HG02840 (cell line): ENCODE data around the gene AKR1C2.
"Not testable (repeated sequence)": the region's sequence is repeated elsewhere in the genome, so short reads cannot be mapped to it uniquely, and the experiment has no call there.

Experiments
- ATAC-seq: cut with Tn5 transposase; IDR thresholded peaks from one replicate; pipeline ENCODE4 v1.9.1; 2021; ENCODE audit warnings: mild to moderate bottlenecking, moderate library complexity, moderate number of reproducible peaks; ENCODE audit not compliant: unreplicated experiment, low FRiP score

AKR1C2 gene

DNA sequence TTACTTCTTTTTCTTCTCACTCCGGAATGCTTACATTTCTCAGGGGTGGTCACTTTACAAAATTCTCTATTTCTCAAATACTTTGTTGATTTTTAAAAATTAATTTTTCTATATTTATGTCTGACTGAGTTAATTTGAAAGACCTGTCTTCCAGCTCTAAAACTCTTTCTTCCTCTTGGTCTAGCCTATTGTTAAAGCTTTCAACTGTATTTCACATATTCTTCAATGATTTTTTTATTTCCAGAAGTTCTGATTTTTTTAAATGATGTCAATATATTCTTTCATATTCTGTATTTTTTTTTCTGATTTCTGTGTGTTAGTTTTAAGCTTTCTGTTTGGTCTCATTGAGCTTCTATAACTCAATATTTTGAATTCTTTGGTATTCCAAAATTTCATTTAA lies 27.3 kb upstream of the AKR1C2 start:
- ATAC-seq: no peak

DNA sequence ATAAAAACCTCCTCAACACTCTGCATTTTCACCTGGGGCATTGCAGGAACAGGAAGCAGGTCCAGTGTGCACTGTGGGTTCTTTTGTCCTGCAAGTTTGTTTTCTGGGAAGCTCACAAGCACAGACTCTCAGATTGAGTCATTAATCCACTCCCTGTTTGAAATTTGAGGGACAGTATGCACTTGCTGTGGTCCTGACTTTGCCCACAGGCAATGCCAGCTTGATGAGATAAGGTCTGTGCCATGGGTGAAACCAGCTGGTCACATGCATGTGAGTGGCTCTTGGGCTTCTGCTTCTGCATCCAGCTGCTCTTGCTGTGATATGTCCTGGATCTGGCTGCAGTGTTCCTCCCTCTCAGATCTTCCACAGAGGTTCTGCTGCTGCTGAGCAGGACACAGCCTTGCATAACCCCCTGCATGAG lies 21.8 kb upstream of the AKR1C2 start:
- not testable (repeated sequence) for ATAC-seq

DNA sequence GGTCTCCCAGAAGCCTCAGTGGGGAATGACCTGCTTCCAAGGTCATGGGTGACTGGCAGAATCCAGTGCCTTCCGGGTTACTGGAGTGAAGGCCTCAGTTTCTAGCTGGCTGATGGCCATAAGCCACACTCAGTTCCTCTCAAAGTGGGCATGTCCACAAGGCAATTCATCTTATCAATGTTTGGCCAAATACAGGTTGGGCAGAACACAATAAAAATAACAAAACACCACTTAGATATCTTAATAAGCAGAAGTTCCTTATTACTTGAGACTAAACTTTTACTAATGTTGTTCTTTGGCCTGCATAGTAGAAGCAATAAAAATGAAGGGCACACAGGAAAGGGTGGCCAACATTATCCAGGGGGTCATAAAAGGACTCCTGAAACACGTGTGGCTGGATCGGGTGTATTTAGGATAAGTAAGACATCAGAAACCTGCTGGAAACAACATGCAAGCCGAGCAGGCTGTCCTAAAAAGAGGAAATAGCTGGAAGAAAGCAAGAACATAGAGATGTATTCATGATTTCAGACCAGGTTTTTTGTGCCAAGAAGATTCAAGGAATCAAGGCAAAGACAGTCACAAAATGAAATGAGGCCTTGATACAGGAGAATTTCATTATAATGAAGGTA lies 19.6 kb upstream of the AKR1C2 start:
- no peak for ATAC-seq

DNA sequence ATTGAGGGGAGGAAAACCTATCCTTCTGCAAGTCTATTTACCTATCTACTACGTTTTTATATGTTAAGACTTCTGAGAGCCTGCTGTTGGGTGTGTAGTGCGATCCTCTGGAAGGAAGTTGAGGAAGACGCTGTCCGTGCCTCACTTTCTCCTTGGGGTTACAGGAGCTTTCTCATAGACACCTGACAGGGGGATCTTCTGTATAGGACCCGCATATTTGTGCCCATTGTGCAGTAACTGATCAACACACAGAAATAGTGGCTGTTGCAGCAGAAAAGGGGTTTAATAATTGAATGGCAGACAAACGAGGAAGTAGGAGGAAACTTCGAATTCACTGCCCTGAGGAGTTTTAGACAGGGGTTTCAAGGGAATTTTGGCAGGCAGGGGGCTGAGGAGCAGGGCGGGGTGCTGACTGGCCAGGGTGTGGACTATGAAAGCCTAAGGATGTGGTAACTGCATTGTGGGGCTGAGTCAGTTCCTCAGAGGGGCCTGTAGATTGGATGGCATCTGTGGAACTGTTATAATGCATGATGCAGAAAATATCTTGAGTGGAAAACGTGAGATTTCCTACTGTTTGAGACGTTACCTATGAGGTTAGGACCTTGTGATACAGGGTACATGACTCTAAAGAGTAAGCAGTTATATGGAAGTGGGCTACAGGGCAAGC lies 18.1 kb upstream of the AKR1C2 start:
- not testable (repeated sequence) for ATAC-seq

DNA sequence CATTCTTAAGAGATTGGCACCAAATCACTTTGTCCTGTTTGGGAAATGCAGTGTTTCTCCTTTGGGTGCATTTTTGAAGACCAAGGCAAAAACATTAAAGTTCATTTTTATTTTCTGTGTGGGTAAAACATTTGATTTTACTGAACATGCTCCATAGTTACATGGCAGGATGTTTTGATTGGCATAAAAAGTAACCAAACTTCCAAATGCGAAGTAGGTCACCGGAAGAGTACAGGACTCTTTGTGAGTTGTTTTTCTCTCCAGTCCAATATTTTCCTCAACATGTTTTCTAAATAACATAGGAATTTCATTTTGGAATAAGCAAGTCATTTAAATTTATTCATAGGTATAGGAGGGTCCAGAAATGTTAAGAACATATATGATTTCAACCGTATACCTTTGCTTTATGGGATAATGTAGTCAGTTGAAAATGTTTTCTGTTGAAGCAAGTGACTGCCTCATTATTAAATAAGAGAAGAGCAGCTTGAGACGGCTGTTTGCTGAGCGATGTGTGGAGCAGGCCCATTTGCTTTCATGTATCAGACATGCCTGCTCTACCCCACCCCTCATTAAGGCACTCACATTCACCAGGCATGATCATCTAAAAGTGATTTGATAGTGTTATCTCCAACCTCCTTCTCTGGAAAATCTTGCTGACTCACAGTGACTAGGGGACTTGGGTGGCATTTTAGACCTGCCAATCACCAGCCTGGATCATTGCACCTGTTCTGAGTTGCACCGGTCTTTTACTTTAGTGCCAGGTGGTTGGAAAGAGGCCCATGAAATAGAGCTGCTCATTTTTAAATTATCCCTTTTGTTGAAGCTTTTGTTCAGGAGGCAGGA lies 16.3 kb upstream of the AKR1C2 start:
- ATAC-seq: not testable (repeated sequence)

DNA sequence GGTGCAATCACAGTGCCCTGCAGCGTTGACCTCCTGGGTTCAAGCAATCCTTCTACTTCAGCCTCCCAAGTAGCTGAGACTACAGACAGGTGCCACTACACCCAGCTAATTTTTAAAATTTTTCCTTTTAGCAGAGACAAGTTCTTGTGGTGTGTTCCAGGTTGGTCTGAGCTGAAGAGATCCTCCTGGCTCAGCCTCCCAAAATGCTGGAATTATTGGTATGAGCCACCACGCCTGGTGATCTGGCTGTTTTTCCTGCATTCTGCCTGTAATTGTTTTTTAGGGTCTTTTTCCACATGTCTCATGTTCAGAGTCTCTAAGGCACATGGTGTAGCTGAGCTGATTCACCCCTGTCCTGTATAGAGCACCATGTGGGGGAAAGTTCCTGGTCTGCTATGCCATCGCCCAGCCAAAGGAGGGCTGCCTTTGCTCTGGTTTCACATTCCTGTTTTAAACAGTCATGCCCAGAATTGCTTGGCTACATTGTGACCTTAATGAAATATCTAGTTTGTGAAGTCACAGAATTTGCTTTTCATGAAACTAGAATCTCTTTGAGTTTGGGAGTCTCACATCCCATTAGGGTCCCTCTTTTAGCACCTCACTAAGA lies 15.1 kb upstream of the AKR1C2 start:
- ATAC-seq: not testable (repeated sequence)

DNA sequence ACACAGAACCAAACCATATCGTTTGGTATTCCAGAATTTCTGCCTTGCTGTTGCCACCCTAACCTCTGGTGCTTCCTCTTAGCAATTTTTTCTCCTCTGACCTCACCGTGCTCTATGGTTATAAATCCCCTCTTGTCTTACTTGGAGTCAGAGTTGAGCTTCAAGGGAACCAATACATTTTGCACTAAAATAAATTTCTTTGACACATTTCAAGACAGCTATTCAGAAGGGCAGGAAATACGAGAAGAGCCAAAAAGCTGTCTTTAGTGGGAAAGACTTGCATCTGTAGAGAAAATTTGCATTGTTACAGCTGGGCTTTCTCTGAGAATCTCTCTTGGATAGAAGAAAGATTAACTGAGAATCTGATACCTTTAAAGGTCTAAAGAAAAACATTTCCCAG lies 14.5 kb upstream of the AKR1C2 start:
- ATAC-seq: no peak

DNA sequence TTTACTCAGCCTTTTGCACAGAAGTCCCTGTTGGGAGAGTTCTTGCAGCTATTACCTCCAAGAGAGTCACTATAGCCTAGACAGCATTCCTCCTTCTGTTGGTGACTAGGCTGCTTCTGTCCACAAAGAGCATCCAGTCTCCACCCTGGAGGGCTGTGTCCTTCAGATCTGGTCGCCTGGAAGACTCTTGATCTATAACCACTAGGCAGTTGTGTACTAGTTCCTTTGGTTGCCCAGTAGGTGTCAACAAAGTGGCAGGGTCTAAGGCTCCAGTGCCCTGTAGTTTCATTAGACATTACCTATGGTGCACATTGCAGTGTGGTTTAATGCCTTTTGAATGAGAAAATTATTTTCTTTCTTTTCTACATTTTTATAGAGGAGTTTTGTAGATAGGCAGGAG lies 11.3 kb upstream of the AKR1C2 start:
- no peak for ATAC-seq

DNA sequence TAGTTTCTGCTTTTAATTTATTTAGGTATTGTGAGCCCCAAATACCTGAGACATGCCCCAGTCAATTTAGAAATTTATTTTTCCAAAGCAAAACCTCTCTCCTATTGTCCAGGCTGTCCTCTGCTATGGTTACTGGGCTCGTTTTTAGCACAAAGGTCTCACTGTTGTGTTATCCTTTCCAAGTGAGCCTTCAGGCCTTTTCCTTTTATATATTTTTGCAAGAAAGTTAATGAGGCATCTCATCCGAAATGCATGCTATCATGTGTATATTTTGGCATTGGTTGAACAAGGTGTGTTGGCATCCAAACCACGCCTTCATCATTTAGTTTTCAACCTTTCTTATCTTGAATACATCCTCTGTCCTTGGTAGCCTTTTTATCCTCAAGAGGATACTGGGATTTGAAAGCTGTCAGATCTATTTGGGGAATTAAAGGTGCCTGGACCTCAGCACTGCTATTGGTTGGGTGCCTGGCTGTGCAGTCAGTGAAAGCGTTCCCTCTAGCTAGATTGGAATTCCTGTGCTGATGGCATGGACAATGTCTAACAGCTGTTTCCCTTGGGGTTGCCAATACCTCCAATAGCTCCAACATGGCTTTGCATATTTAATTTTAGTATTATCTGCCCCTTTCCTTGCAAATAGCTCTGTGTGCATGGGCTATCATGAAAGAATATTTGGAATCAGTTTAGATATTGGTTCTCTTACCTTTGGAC lies 10.7 kb upstream of the AKR1C2 start:
- ATAC-seq: not testable (repeated sequence)

DNA sequence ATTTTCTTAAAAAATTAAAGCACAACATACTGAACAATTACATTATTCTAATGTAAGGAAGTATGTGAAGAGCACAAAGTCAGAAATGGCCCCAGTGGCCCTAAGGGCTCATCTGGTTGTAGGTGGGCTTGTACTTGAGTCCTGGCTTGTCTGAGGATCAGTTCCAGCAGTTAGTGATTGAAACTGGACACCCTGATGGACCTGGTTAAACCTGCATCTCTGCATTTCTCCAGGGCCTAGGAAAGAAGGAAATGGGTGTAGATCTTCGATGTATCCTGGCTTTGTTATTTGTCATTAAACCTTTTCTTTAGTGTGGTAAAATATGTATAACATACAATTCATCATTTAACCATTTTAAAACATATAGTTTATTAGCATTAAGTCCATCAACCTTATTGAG lies 9.7 kb upstream of the AKR1C2 start:
- no peak for ATAC-seq

DNA sequence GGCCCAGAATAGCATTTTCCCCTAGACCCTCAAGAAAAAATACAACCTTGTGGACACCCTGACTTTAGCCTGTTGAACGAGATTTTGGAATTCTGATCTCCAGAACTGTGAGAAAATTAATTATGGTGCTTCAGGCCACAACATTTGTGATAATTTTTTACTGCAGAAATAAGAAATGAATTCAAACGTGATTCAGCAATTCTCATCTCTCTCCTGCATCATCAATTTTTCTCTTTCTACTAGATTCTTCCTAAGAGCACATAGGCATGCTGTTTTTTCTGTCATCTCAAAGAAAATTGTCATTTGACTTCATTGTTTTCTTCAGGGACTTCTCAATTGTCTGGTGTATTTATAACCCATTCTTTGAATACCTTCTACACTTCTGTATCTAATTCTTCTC lies 8.9 kb upstream of the AKR1C2 start:
- no peak for ATAC-seq

DNA sequence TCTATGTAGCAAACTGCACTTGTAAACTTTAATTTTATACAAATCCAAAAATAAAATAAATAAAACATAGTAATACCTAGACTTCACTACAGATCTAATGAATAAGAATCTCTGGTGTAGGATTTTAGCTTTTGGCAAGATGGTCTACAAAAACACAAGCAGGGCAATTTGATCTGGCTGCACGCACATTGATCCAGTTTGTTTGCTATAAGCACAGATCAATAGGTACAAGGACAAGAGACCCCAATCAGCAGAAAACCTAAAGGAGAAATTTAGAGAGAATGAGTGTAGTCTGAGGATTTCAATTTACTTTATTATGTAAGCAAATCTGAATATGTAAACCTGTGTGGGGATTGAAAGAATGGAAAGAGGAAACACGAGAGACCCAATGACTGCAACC lies 7.7 kb upstream of the AKR1C2 start:
- not testable (repeated sequence) for ATAC-seq

DNA sequence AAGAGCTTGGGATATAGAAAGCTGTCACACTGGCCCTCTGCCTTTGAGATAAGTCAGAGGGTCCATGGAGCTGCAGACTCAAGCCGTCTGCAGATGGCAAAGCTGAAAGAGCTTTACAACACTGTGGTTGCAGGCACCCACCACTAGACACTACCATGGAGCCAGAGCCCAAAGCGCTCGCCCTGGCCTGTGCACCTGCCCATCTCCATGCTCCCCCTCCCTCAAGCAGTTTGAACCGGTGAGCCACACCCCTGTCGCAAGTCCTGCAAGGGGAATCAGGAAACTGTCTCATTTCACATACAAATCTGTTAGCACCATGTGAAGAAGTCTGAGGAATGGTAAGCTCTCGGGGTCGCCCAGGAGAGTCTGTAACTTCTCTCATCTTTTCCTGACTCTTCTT lies 6.4 kb upstream of the AKR1C2 start:
- ATAC-seq: not testable (repeated sequence)

DNA sequence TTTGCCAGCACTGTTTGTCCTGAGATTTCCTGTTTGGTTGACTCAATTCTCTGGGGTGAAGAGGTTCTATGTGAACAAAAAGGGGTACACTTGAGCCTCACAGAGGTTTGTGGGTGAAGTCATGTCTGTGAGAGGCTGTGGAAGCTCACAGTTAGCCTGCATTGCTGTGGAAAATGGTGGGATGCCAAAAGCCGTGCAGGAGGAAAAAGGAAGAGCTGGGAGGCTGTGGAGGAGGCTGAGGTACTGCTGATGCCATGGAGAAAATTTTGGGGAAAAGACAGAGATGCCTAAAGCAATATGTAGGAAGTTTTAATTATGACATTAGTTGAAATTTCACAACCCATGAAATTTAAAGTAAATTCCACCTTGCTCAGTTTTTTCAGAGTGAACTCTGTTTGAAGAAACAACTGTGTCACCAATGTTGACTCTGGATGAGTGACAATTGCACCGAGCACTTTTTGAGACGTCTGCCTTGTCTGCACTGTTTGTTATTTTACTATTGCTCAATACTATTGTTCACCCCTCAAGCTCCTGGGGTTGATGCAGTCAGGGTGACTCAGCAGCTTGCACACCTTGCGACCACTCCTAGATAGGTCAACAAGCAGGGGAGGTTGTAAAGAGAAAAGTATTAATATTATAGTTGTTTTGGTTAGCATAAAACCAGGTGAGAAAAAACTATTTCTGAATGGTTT lies 5.3 kb upstream of the AKR1C2 start:
- not testable (repeated sequence) for ATAC-seq

DNA sequence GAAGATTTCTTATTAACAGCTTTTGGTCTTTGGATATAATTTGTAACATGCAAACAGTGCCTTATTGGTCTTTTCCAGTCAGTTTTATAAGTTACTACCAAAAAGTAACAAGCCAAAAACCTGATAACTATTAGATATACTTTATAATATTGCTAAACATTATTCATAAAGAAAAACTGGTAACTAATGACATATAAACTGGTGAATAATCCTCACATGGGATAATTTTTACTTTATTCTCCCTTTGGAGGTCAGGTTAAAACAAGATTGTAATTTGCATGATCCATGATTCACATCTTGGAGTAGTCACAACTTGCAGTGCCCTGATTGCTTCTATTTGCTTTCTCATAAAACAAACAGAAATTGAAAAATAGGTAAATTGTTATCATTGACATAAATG lies 844 bp upstream of the AKR1C2 start:
- ATAC-seq: not testable (repeated sequence)

DNA sequence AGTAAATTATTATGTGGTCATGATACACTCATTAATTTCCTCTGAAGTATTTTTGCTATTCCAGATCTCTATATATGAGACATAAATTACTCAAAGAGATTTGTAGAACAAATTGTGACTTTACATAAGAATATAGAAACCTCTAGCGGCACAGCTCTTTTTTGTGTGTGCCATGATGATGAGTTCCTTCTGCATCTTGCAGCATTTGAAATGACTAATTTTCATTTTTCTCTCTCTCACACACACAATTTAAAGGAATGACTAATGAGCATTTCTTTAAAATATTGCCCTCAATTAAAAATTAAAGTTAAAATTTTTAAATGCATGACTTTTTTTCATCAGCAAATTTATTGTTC lies 351 bp upstream of the AKR1C2 start:
- not testable (repeated sequence) for ATAC-seq

DNA sequence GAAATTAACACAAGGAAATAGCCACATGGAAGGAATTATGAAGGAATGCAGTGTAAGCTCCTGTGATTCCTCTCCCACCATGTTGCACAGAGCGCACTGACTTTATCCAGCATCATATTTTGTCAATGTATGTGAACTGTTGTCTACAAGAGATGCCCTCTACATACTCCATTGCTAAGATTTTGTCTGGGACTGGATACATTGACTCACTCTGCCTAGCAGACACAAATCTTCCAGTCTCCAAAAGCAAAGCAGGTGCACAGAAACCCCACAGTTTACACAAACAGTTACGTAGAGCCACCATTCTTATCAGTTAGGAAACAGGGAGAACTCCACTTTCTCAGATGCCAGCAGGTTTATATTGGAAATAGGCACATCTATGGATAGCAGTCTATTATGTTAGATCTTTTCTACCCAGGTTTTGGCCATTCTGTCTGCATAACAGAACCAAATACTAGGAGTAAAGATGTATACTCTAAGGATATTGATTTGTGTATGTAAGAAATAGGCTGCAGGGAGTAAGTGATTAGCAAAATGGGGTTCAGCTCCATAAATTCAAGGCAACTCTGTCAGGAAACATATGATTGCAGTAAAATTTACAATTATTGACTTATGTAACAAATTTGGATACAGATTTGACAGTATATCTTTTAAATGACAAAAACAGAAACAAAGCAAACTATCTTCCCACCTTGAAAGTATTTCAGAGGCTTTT lies 1.5 kb downstream of the AKR1C2 start:
- no peak for ATAC-seq

DNA sequence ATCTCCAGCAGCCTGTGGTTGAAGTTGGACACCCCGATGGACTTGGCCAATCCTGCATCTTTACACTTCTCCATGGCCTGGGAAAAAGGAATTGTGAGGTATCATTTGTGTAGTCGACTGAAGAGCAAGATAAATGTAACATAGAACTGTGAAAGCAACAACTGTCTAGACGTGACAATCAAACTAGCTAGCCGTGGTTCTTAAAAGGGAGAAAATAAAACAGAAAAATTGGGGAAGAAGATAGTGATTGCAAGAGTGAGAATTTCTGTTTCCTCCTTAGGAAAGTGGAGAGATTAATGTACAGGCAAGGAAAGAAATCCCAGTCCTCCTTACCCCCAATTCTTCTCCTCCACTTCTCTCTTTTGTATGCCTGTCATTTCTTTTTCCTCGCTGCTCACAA lies 5.0 kb downstream of the AKR1C2 start:
- ATAC-seq: no peak

DNA sequence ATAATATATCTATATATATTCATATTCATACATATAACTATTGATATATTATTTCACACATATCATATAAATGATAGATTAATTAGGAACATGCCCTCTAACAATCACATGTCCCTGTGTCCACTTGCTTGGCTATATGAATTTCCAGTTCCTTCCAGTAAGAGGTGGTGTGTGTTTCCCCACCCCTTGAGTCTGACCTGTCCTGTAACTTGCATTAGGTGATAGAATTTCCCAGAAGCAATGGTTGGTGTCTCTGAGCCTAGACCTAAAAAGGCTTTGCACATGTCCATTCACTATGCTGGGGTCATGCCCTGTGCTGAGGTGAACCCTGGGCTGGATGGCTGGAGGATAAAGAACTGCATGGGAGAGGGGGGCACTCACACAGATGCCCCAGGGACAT lies 9.4 kb downstream of the AKR1C2 start:
- not testable (repeated sequence) for ATAC-seq
